PC-3 (cell line): ENCODE measurements around the gene IGFBP2. TPM values are rescaled to one million over a fixed set of nuclear protein-coding genes. Genes with fewer than 3 reads are reported as not detected.

Experiments
- ATAC-seq: fragments of 200-7000 bp; cut with Tn5 transposase; 2 replicates; pipeline ENCODE4 v1.9.1; 2020; ENCODE audit warnings: mild to moderate bottlenecking, moderate library complexity
- BruUV-seq: library from RNA; stranded (reverse); fragments of 400-500 nt; replicated peaks from 2 replicates; lab custom pipeline; 2021; lab: Mats Ljungman, UMichigan
- CTCF ChIA-PET: fragments of 300-600 bp; sonication (Branson Sonifier 250); formaldehyde crosslinking; loops from one replicate; lab custom pipeline; 2022; ENCODE audit warnings: antibody characterized with exemption; lab: Charles Lee
- POLR2A ChIA-PET: fragments of 300-600 bp; sonication (Branson Sonifier 250); formaldehyde crosslinking; loops from one replicate; lab custom pipeline; 2022; ENCODE audit warnings: antibody characterized with exemption; ENCODE audit not compliant: unreplicated experiment; lab: Charles Lee
- DNase-seq: peaks from one replicate; pipeline ENCODE4 v3.0.0-alpha.2; 2015
- H2AFZ ChIP-seq: fragments of 300-600 bp; sonication (generic); 2 replicates; pipeline ENCODE4 v1.6.0; 2016; ENCODE audit warnings: antibody characterized with exemption, low read length
- H3F3A ChIP-seq: fragments of 300-600 bp; sonication (generic); one replicate; pipeline ENCODE4 v1.6.0; 2017; ENCODE audit warnings: antibody characterized with exemption, low read length, control low read depth, mild to moderate bottlenecking; ENCODE audit not compliant: unreplicated experiment
- H3K27ac ChIP-seq: fragments of 300-600 bp; sonication (generic); 2 replicates; pipeline ENCODE4 v1.5.1; 2016; ENCODE audit warnings: mild to moderate bottlenecking, low read length
- H3K27me3 ChIP-seq: fragments of 300-600 bp; sonication (generic); 2 replicates; pipeline ENCODE4 v1.6.1; 2016; ENCODE audit warnings: low read length, mixed read lengths
- H3K36me3 ChIP-seq: fragments of 300-600 bp; sonication (generic); 2 replicates; pipeline ENCODE4 v1.6.1; 2016; ENCODE audit warnings: low read depth, mixed run types, low read length, mixed read lengths
- H3K4me1 ChIP-seq: fragments of 300-600 bp; sonication (generic); 2 replicates; pipeline ENCODE4 v1.5.1; 2016; ENCODE audit warnings: low read length; ENCODE audit not compliant: insufficient read depth
- H3K4me2 ChIP-seq: fragments of 300-600 bp; sonication (generic); 2 replicates; pipeline ENCODE4 v1.6.0; 2016; ENCODE audit warnings: low read length
- H3K4me3 ChIP-seq: fragments of 300-600 bp; sonication (generic); 2 replicates; pipeline ENCODE4 v1.5.1; 2016; ENCODE audit warnings: mild to moderate bottlenecking, low read length, mixed read lengths
- H3K79me2 ChIP-seq: fragments of 300-600 bp; sonication (generic); 2 replicates; pipeline ENCODE4 v1.6.1; 2017; ENCODE audit warnings: low read length, mixed read lengths
- H3K9ac ChIP-seq: fragments of 300-600 bp; sonication (generic); 2 replicates; pipeline ENCODE4 v1.6.0; 2016; ENCODE audit warnings: mild to moderate bottlenecking, low read length
- H3K9me2 ChIP-seq: fragments of 300-600 bp; sonication (generic); replicated peaks from 2 replicates; pipeline ENCODE4 v1.6.1; 2016; ENCODE audit warnings: mixed run types, low read length, mixed read lengths
- H3K9me3 ChIP-seq: fragments of 300-600 bp; sonication (generic); 2 replicates; pipeline ENCODE4 v1.6.1; 2016; ENCODE audit warnings: low read length, mixed read lengths
- H4K20me1 ChIP-seq: fragments of 300-600 bp; sonication (generic); 2 replicates; pipeline ENCODE4 v1.6.1; 2016; ENCODE audit warnings: low read length, mixed read lengths
- EZH2 ChIP-seq: fragments of 300-600 bp; sonication (generic); IDR thresholded peaks from one replicate; pipeline ENCODE4 v1.6.1; 2017; ENCODE audit warnings: antibody characterized with exemption, mild to moderate bottlenecking, low read length; ENCODE audit not compliant: unreplicated experiment
- EZH2phosphoT487 ChIP-seq: fragments of 300-600 bp; sonication (generic); IDR thresholded peaks from 2 replicates; pipeline ENCODE4 v1.6.1; 2018; ENCODE audit warnings: mild to moderate bottlenecking, antibody characterized with exemption, low read length, borderline replicate concordance
- intact Hi-C: fragments of 100-400 bp; cut with micrococcal nuclease; formaldehyde crosslinking; loops from 2 replicates; pipeline ENCODE4 v1.9.0; 2023
- total RNA-seq: library from RNA; depleted of rRNA; stranded (reverse); fragments of >200 nt; gene quantifications from 2 replicates; pipeline ENCODE4 v1.2.3, GENCODE V29; 2014
- TF ChIP-seq, protein P1 (sequence below): fragments of 300-600 bp; sonication (generic); conservative IDR thresholded peaks from 2 replicates; pipeline ENCODE4 v1.5.1; 2017; ENCODE audit warnings: antibody characterized with exemption, low read depth, mild to moderate bottlenecking, low read length

The IGFBP2 gene
- total RNA-seq, 1 experiment from 2014 or later: 174 TPM

DNA sequence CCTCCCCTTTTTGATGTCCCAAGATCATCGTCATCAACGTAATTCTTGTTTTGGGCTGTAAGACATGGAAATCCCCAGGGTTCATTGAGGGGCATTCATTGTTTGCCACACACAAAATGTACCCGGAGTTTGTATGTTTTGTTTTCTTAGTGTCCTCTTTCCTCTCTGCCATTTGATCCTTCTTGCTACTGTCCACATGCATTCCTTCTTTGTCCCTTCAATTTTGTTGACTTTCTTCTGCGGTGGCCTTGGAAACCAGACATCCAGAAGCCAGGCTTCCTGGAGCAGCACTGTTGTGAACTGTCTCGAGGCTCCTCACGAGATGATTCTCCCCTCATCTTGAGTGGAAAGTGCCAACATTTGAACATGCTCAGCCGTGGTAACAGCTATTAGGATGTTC is 24.8 kb downstream of the IGFBP2 start:
- ChIA-PET CTCF (no interaction called here), POLR2A (no interaction called here)
- Histone ChIP-seq H4K20me1 (no peaks in the 10 kb centered on the region), H3K9me3 (no peaks in the 10 kb centered on the region), H2AFZ (no peak overlapping the region), H3K4me1 (no peaks in the 10 kb centered on the region), H3K4me2 (no peak overlapping the region), H3K79me2 (no peaks in the 10 kb centered on the region), H3K27ac (no peak overlapping the region), H3F3A (no peaks in the 10 kb centered on the region), H3K36me3 (no peaks in the 10 kb centered on the region), H3K27me3 (no peaks in the 10 kb centered on the region), H3K9ac (no peak overlapping the region), H3K4me3 (no peak overlapping the region), H3K9me2 (no peaks in the 10 kb centered on the region)
- TF ChIP-seq EZH2 (no peak), EZH2phosphoT487 (no peak)
- TF ChIP-seq, protein P1, sequence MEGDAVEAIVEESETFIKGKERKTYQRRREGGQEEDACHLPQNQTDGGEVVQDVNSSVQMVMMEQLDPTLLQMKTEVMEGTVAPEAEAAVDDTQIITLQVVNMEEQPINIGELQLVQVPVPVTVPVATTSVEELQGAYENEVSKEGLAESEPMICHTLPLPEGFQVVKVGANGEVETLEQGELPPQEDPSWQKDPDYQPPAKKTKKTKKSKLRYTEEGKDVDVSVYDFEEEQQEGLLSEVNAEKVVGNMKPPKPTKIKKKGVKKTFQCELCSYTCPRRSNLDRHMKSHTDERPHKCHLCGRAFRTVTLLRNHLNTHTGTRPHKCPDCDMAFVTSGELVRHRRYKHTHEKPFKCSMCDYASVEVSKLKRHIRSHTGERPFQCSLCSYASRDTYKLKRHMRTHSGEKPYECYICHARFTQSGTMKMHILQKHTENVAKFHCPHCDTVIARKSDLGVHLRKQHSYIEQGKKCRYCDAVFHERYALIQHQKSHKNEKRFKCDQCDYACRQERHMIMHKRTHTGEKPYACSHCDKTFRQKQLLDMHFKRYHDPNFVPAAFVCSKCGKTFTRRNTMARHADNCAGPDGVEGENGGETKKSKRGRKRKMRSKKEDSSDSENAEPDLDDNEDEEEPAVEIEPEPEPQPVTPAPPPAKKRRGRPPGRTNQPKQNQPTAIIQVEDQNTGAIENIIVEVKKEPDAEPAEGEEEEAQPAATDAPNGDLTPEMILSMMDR: no peak
- no TSS peak for BruUV-seq
- intact Hi-C loops: no loop called here
- no peak for ATAC-seq
- no peak for DNase-seq

DNA sequence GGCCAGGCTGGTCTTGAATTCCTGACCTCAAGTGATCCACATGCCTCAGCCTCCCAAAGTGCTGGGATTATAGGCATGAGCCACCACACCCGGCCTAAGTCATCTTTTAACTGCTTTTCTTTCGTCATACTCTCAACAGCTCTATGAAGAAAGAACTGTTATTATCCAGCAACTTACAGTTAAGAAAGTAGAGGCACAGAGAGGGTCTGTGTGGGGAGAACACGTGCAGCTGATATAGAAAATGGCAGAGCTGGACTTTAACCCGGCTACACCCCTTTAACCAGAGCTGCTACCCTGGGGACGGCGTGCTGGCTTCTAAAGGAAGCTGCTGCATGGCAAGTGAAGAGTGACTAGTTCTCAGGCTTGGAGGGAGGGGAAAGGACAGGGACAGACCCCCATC is 25.5 kb downstream of the IGFBP2 start:
- TF ChIP-seq, protein P1: no peak
- no peak for TF ChIP-seq EZH2phosphoT487
- TF ChIP-seq EZH2: no peak
- Histone ChIP-seq H3K4me1 (no peaks in the 10 kb centered on the region), H3K9me3 (no peaks in the 10 kb centered on the region), H3K79me2 (no peaks in the 10 kb centered on the region), H3K4me3 (no peak overlapping the region), H4K20me1 (no peaks in the 10 kb centered on the region), H3K9ac (no peak overlapping the region), H3K36me3 (no peaks in the 10 kb centered on the region), H3K4me2 (no peak overlapping the region), H2AFZ (no peak overlapping the region), H3F3A (no peaks in the 10 kb centered on the region), H3K27ac (no peak overlapping the region), H3K9me2 (no peaks in the 10 kb centered on the region), H3K27me3 (no peaks in the 10 kb centered on the region)
- CTCF ChIA-PET: no interaction called here
- ATAC-seq: no peak
- no TSS peak for BruUV-seq
- POLR2A ChIA-PET: no interaction called here
- no peak for DNase-seq
- intact Hi-C loops: no loop called here

DNA sequence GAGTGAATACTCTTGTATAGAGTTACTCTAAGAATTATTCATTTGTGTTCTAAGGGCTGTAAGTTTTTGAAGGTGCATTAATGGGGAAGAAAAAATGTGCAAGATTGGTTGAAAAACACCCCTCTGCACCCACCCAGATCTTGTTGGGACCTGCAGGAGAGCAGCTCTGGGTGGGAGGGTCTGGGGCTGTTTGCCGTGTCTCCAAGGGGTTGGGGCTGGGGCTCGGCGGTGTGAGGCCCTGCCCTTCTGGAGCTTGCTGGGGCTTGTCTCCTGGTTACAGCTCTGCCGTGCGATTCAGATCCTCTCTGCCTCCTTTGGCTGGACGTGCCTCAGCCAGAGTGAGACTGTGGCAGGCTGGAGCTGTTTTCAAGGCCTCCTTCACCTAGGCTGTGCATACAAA is 26.1 kb downstream of the IGFBP2 start:
- H3F3A ChIP-seq: no peaks in the 10 kb centered on the region
- TF ChIP-seq, protein P1: no peak
- TF ChIP-seq EZH2phosphoT487: no peak
- no peak for TF ChIP-seq EZH2
- DNase-seq: no peak
- no peaks in the 10 kb centered on the region for H3K9me2 ChIP-seq
- H3K36me3 ChIP-seq: no peaks in the 10 kb centered on the region
- no TSS peak for BruUV-seq
- no peaks in the 10 kb centered on the region for H3K27me3 ChIP-seq
- no peak overlapping the region for H2AFZ ChIP-seq
- no peaks in the 10 kb centered on the region for H3K79me2 ChIP-seq
- POLR2A ChIA-PET: no interaction called here
- no peak overlapping the region for H3K4me3 ChIP-seq
- no peaks in the 10 kb centered on the region for H4K20me1 ChIP-seq
- H3K27ac ChIP-seq: no peak overlapping the region
- CTCF ChIA-PET: no interaction called here
- intact Hi-C loops: no loop called here
- H3K9me3 ChIP-seq: no peaks in the 10 kb centered on the region
- no peak overlapping the region for H3K4me2 ChIP-seq
- H3K4me1 ChIP-seq: no peaks in the 10 kb centered on the region
- no peak overlapping the region for H3K9ac ChIP-seq
- no peak for ATAC-seq
